ENCODE measurements around the gene ZFP91. TPM values are rescaled to one million over a fixed set of nuclear protein-coding genes. Genes with fewer than 3 reads are reported as not detected.

The ZFP91 gene
- total RNA-seq, 1 experiment from 2014 or later = 58.6 TPM

- DNase-seq (ENCODE audit: low read depth, low spot score) = no peak
- Histone ChIP-seq H3K27ac (ENCODE audit: low read depth, low read length) (no peak overlapping the region), H2AFZ (ENCODE audit: low read depth, low read length, poor library complexity, severe bottlenecking) (no peak overlapping the region), H3K4me3 (replicated peaks in 1 of 2; ENCODE audit: low read depth in 1 of 2, low read length in 2 of 2) (no peak overlapping the region), H3K9me2 (ENCODE audit: insufficient read depth) (no peaks in the 10 kb centered on the region), H3K36me3 (ENCODE audit: control insufficient read depth in 1 of 2, insufficient read depth in 2 of 2, low read length in 2 of 2) (peaks cover 58 to 68% of the 10 kb centered on the region in 2 experiments), H3K79me2 (ENCODE audit: insufficient read depth, low read length) (peaks cover 10% of the 10 kb centered on the region), H3K9ac (ENCODE audit: low read length) (no peak overlapping the region), H3K4me2 (ENCODE audit: low read length) (no peak overlapping the region), H4K20me1 (ENCODE audit: insufficient read depth) (peaks cover 2% of the 10 kb centered on the region; the same call in 1 of the 2 replicates), H3K9me3 (ENCODE audit: control insufficient read depth in 1 of 2, insufficient read depth in 1 of 2, low read depth in 1 of 2, low read length in 2 of 2) (no peaks in the 10 kb centered on the region), H3K27me3 (ENCODE audit: insufficient read depth, low read length) (no peaks in the 10 kb centered on the region), H3K4me1 (ENCODE audit: control insufficient read depth in 1 of 2, insufficient read depth in 2 of 2, low read length in 2 of 2) (no peaks in the 10 kb centered on the region)
- ChIA-PET POLR2A (no interaction called here), RAD21 (ENCODE audit: low non-redundant PET in 1 of 2, low total read pairs in 2 of 2, uncharacterized antibody in 2 of 2, unreplicated experiment in 2 of 2) (no interaction called here), CTCF (no interaction called here)
- intact Hi-C loops (cut with micrococcal nuclease) = loop anchor here (5.0 kb wide), 1 partner anchor 34 kb away; no protein-coding TSS in a partner anchor
- no TSS peak for BruUV-seq (replicated peaks)
- no peak for ATAC-seq
- TF ChIP-seq RAD21 (IDR thresholded peaks at IDR 0.05; ENCODE audit: low read depth) (no peak), POLR2A (IDR thresholded peaks at IDR 0.05; ENCODE audit: borderline replicate concordance, extremely low read depth, insufficient read depth, insufficient read length) (no peak), EZH2phosphoT487 (IDR thresholded peaks at IDR 0.05; ENCODE audit: borderline replicate concordance) (no peak), CTCF (IDR thresholded peaks at IDR 0.05 in 2 of 3, conservative IDR thresholded peaks at IDR 0.05 in 1 of 3; ENCODE audit: borderline replicate concordance in 1 of 3, insufficient read depth in 1 of 3, low read depth in 2 of 3, low read length in 2 of 3) (no peak), ZFX (IDR thresholded peaks at IDR 0.05) (no peak), CBX3 (IDR thresholded peaks at IDR 0.05; ENCODE audit: low read depth) (no peak)
These were observed 37.7 kb downstream of the ZFP91 start for GRCh38 chr11:58616594-58616993.

- Histone ChIP-seq H3K4me1 (ENCODE audit: control insufficient read depth in 1 of 2, insufficient read depth in 2 of 2, low read length in 2 of 2) (no peaks in the 10 kb centered on the region), H3K9ac (ENCODE audit: low read length) (no peak overlapping the region), H3K79me2 (ENCODE audit: insufficient read depth, low read length) (0 out of 2 replicates have a peak, but pooled peaks cover 10% of the 10 kb centered on the region), H3K9me3 (ENCODE audit: control insufficient read depth in 1 of 2, insufficient read depth in 1 of 2, low read depth in 1 of 2, low read length in 2 of 2) (no peaks in the 10 kb centered on the region), H4K20me1 (ENCODE audit: insufficient read depth) (peaks cover 5% of the 10 kb centered on the region; the same call in 1 of the 2 replicates), H3K4me3 (replicated peaks in 1 of 2; ENCODE audit: low read depth in 1 of 2, low read length in 2 of 2) (no peak overlapping the region), H2AFZ (ENCODE audit: low read depth, low read length, poor library complexity, severe bottlenecking) (no peak overlapping the region), H3K9me2 (ENCODE audit: insufficient read depth) (no peaks in the 10 kb centered on the region), H3K27me3 (ENCODE audit: insufficient read depth, low read length) (no peaks in the 10 kb centered on the region), H3K27ac (ENCODE audit: low read depth, low read length) (no peak overlapping the region), H3K36me3 (ENCODE audit: control insufficient read depth in 1 of 2, insufficient read depth in 2 of 2, low read length in 2 of 2) (peaks cover 47 to 64% of the 10 kb centered on the region in 2 experiments), H3K4me2 (ENCODE audit: low read length) (no peak overlapping the region)
- no TSS peak for BruUV-seq (replicated peaks)
- 0 out of 6 replicates have a peak, but pooled peaks of 2 of the 3 experiments have one; percentile 3 to 11 for TF ChIP-seq CTCF (IDR thresholded peaks at IDR 0.05 in 2 of 3, conservative IDR thresholded peaks at IDR 0.05 in 1 of 3; ENCODE audit: borderline replicate concordance in 1 of 3, insufficient read depth in 1 of 3, low read depth in 2 of 3, low read length in 2 of 3)
- no peak for TF ChIP-seq SRF (IDR thresholded peaks at IDR 0.05; ENCODE audit: low read depth)
- no peak for TF ChIP-seq FOSL1 (IDR thresholded peaks at IDR 0.05; ENCODE audit: low read depth)
- TF ChIP-seq EZH2phosphoT487 (IDR thresholded peaks at IDR 0.05; ENCODE audit: borderline replicate concordance) = no peak
- no peak for TF ChIP-seq SP1 (IDR thresholded peaks at IDR 0.05; ENCODE audit: low read depth)
- RAD21 ChIA-PET (ENCODE audit: low non-redundant PET in 1 of 2, low total read pairs in 2 of 2, uncharacterized antibody in 2 of 2, unreplicated experiment in 2 of 2) = no interaction called here
- CTCF ChIA-PET = no interaction called here
- POLR2A ChIA-PET = no interaction called here
- DNase-seq (ENCODE audit: low read depth, low spot score) (no peak), ATAC-seq (peak; percentile 58; the same call in 1 of the 2 replicates)
- intact Hi-C loops (cut with micrococcal nuclease) = loop anchor here (5.0 kb wide), 1 partner anchor 36 kb away; no protein-coding TSS in a partner anchor
These were observed 39.2 kb downstream of the ZFP91 start for GRCh38 chr11:58617976-58618557.
